NCI-H526 treated with DMSO at 0.1 percent for 48 hours (cell line): Measurements from ENCODE around the gene GPR35.

Experiments
- DNase-seq: peaks from one replicate; lab custom pipeline; 2025; lab: John Stamatoyannopoulos, UW

GPR35 gene

DNA sequence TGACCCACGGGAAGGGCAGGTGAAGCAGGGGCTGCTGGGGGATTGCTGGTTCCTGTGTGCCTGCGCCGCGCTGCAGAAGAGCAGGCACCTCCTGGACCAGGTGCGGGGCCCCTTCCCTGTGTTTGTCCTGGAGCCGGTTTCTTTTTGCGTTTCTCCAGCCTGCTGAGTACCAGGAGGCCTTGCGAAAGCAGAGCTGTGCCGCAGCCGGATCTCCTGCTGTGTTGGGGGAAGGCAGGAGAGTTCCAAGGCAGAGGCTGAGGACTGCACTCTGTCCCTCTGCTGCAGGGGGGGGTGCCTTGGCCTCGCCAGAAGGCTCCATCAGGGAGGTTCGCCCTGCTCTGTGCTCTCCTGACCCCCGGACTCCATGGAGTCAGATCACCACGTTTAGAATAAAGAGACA, 35.9 kb upstream of the GPR35 start:
- no peak for DNase-seq

DNA sequence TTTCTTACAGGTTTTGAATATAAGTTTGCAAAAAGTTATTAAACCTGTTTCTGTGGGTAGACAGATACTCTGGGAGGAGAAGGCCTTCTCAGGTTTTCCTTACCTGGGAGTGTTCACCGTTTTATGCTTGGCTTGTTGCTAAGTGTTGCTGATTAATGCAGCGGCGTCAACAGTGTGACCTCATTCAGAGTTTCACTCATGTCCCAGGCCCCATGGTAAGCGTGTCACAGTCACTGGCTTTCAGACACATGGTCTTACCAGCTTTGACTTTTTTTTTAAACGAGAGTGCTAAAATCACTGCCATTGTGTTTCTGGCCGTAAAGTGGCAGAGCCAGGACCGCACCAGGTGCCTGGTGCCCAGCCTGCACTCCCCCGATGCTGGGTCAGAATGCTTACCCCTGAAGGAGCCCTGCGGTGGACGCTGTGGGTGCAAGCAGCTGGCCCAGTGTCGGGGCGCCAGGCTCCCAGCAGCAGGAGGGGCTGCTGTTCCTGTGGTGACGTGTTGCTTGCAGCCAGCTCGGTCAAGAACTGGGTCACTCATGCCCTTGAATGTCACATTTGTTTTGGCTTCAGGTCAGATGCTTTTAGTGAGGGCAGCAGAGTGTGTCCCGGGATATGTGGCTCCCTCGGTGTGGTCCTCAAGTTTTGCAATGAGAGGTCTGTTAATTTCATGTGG, 35.3 kb upstream of the GPR35 start:
- DNase-seq: no peak

DNA sequence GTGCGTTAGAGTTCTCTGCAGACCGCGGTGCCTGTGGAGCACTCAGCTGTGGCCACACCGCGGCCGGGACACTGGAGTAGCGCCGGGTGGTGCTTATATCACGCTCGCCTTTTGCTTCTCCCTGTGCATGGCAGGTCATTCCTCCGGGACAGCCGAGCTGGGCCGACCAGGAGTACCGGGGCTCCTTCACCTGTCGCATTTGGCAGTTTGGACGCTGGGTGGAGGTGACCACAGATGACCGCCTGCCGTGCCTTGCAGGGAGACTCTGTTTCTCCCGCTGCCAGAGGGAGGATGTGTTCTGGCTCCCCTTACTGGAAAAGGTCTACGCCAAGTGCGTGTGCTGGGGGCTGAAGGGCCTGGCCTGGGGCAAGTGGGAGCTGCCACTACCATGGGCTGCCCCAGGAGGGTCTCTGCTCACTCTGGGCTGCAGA, 34.6 kb upstream of the GPR35 start:
- DNase-seq: no peak

DNA sequence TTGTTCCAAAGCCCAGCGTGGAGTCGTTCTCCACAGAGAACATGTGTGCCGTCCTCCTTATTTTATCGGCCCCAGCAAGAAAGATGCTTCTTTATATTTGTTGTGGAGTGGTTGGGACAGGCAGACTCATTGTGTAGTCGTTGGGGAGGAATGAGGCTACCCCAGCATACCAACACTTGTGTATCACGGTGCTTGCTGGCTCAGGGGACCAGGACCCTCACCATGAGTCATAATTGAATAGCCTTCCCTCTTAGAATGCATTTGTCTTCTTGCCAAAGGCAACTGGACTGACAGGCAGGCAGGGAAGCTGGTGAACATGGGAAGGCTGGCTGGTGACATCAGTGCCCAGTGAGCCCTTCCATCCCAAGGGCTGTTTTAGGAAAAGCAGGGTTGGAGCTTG, 34.1 kb upstream of the GPR35 start:
- DNase-seq: no peak

DNA sequence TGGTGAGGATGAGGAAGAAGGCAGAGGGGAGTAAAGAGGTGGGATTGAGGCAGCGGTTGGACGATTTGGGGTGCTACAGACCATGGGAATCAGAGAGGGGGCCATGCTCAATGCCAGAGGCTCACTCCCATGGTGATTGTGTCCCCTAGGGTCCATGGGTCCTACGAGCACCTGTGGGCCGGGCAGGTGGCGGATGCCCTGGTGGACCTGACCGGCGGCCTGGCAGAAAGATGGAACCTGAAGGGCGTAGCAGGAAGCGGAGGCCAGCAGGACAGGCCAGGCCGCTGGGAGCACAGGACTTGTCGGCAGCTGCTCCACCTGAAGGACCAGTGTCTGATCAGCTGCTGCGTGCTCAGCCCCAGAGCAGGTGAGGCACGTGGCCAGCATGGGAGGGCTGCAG, 33.5 kb upstream of the GPR35 start:
- no peak for DNase-seq

DNA sequence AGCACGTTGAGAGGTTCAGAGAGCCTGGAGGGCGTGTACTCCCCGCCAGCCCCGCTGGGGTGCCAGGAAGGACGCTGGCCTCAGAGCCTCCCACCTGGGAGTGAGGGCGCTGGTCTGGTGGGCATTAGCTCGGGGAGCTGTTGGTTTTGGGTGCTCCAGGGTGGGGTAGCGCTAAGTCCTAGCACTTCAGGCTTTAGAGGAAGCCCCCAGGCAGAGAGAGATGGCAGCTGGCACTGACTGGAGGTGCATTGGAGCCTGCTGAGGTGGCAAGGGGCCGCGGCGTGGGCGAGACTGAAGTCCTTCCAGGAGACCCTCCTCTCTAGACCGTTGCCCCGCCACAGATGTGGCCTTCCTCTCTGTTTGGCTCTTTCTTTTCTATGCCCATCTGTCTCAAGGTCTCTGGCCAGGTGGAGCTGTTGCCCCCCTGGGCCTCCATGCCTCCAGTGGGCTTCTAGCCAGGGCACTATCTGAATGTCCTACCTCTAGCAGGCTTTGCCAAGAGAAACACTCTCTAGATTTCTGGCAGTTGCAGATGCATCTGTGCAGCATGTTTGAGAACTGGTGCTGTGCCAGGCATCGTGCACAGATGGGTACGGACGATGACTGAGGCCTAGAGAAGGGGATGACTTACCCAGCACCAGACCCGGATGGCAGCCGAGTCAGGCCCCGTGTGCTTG, 32.1 kb upstream of the GPR35 start:
- no peak for DNase-seq

DNA sequence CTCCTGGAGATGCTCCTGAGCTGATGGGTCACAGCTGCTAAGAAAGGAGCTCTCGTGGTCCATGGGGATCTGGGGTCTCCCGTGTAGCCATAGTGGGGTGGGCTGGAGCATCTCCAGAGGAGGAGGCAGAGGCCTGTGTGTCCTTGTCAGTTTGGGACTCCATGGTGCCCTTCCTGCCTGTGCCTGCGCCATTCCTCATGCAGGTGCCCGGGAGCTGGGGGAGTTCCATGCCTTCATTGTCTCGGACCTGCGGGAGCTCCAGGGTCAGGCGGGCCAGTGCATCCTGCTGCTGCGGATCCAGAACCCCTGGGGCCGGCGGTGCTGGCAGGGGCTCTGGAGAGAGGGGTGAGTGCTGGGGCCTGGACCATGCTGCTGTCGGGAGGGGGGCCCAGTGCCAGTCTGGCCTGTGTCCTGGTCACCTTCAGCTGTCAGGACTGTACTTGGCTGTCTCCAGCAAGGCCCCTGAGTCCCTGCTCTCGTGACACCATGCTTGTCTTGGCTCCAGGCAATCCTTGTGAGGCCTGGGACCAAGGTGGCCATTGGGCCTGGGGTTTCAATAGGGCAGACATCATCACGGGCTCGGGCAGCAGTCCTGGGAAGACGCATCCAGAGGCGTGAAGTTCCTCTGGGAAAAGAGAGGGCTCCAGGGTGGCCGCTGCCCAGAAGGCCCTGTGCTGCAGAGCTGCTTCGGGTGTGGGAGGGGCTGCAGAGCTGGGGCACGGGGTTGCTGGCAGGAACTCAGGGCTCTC, 31.4 kb upstream of the GPR35 start:
- no peak for DNase-seq

DNA sequence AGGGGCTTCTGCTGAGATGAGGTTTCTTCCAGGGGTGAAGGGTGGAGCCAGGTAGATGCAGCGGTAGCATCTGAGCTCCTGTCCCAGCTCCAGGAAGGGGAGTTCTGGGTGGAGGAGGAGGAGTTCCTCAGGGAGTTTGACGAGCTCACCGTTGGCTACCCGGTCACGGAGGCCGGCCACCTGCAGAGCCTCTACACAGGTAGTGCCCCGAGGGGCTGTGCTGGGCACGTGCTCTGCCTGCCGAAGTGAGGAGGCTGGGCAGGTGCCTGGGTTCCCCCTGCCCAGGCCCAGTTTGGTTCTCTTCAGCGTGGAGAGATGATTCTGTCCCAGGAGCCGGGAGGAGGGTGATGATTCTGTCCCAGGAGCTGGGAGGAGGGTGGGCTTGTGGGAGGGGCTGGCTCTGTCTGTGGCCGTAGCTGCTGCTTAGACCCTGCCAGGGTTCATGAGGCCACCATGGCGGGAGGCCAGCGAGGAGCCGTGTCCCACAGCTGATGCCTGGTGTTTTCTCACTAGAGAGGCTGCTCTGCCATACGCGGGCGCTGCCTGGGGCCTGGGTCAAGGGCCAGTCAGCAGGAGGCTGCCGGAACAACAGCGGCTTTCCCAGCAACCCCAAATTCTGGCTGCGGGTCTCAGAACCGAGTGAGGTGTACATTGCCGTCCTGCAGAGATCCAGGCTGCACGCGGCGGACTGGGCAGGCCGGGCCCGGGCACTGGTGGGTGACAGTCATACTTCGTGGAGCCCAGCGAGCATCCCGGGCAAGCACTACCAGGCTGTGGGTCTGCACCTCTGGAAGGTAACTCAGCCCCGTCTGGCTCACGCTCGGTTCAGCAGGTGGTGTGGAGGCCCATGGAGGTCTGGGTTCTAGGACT, 30.5 kb upstream of the GPR35 start:
- no peak for DNase-seq

DNA sequence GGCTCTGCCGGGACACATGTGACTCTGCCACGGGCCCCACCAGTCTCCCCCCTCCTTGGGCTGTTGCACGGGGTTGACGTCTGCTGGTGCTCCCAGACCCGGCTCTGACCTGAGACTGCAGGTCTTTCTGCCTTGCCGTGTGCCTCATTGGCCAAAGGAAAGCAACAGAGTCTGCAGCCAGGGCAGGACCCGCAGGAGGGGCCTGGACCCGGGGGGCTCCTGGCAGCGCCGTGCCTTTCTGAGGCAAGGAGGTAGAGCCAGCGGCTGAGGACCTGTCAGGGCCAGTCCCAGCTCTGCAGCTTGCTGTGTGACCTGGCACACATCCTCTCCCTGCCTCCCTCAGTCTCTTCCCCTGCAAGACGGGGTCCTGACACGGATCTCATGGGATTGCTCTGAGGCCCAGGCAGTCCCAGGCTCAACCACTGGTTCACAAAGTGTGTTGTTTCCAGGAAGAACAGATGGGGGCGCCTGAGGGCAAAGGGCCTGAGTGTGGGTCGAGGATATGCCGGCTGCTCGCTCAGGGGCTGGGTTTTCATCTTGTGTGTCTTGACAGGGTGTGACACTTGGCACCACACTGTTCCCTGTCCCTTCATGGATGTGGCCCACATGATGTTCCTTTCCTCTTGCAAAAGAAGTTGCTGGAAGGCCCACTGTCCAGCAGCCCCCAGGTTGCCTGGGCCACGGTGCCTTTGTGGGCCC, 29.8 kb upstream of the GPR35 start:
- DNase-seq: peak; percentile 12

DNA sequence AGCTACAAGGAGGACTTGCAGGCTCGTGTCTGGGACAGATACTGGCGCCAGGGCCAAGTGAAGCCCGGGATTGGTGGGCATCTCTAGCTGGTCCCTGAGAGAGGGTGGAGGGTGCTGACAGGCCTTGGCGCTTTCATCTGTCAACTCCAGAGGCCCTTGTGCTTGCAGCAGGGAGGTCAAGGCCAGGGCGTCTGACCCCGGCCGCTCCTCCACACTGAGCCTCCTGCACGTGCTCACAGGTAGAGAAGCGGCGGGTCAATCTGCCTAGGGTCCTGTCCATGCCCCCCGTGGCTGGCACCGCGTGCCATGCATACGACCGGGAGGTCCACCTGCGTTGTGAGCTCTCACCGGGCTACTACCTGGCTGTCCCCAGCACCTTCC, 29.2 kb upstream of the GPR35 start:
- no peak for DNase-seq

DNA sequence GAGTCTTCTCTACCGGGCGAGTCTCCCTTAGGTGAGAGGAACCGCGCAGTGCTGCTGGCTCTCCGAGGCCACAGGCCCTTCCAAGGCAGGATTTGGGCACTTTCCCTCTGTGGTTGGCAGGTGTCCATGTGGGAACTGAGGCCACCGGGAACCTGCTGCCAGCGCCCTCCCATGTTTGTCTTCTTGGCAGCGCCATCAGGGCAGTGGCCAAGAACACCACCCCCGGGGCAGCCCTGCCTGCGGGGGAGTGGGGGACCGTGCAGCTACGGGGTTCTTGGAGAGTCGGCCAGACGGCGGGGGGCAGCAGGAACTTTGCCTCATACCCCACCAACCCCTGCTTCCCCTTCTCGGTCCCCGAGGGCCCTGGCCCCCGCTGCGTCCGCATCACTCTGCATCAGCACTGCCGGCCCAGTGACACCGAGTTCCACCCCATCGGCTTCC, 28.8 kb upstream of the GPR35 start:
- DNase-seq: no peak

DNA sequence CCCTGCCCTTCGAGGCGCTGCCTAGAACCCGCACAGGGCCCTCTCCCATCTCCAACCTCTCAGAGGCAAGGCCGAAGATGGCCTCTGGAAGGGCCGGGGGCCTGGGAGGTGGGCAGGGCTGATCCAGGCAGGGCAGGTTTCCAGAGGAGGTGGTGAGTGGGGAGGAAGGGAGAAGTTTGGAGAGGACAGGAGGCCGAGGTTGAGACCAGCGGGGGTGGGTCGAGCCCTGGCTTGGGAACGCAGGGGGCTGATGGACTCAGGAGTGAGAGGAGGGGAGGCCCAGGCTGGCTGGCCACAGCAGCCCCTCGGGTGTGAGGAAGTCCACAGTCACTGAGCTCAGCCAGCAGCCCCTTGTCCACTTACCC, 28.2 kb upstream of the GPR35 start:
- DNase-seq: no peak

DNA sequence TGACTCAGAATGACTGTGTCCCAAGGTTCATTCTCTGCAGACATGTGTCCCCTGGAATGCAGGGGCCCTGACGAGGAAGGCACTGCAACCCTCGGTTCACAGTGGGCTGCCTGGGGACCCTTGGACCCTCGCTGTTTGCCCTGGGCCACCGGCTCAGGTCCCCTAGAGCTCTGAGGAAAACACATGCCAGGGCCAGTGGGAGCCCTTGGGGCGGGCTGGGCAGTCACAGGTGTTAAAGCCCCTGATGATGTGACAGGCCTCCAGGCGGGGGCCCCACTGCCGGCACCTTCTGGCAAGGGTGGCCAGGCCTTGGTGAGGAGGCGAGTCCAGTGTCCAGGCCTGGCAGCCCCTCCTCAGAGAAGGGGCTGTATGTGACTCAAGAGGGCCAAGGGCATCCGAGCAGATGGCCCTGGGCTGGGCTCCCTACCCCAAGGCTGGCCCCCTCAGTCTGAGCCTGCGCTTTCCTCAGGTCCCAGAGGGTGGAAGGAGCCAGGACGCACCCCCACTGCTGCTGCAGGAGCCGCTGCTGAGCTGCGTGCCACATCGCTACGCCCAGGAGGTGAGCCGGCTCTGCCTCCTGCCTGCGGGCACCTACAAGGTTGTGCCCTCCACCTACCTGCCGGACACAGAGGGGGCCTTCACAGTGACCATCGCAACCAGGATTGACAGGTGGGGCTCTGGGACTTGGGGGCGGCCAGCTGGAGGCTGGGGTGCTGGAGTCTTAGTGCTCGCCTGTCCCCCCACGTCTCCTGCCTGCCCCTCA, 27.7 kb upstream of the GPR35 start:
- DNase-seq: no peak

DNA sequence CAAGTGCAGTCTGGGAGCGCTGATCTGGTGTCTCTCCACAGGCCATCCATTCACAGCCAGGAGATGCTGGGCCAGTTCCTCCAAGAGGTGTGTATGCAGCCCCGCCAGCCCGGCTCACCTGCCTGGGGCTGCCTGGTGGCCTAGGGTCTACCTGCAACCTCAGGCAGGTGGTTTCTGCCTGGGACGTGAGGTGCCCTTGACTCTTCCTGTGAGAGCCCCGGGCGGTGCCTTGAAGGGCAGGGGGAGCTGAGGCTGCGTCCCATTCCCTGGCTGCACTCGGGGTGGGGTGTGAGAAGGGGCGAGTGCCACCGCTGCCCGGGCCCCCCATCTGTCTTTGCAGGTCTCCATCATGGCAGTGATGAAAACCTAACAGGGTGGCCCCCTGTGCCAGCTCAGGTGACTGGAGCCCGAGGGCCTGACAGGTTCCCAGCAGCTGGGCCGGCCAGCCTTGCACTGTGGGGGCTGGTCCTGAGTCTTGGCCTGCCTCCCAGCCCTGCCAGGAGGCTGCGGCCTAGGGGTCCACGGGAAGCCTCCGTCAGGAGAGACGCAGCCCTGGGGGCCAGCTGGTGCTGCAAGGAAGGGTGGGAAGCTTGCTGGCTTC, 26.9 kb upstream of the GPR35 start:
- DNase-seq: no peak

DNA sequence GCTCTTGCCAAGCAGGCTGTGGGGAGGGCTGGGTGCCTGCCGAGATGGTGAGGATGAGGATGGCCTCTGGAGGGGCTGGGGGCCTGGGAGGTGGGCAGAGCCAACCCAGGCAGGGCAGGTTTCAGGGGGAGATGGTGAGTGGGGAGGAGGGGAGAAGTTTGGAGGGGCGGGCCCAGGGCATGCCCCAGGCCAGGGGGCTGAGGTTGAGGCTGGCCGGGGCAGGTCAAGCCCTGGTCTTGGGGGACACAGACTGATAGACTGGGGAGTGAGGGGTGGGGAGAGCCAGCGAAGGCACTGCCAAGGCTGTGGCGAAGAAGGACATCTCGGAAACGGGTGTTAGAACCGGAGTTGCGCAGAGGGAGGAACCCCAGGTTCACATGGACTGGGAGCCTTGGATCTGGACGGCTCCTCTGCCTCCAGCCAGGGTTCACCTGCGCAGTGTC, 26.1 kb upstream of the GPR35 start:
- DNase-seq: no peak

DNA sequence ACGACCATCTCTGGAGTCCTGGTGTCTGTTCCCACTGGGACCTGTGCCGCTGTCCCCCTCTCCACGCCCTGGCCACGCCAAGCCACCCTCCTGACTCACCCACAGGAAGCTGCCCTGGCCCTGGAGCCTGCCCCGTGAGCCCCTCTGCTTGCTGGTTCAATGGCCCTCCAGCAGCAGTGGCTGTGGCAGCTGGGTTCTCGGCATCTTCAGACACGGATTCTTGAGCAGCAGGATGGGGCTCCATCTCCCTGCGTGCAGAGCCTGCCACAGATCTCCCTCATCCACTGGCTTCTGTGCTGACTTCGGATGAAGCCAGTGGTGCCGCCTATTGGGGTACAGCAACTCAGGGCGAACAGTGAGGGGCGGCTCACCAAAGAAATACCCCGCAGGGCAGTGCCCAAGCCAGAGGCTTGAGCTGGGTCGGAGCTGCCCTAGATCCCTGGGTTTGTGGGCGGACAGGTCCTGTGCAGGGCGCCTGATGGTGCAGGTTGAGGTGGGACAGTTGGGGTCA, 24.8 kb upstream of the GPR35 start:
- DNase-seq: no peak

DNA sequence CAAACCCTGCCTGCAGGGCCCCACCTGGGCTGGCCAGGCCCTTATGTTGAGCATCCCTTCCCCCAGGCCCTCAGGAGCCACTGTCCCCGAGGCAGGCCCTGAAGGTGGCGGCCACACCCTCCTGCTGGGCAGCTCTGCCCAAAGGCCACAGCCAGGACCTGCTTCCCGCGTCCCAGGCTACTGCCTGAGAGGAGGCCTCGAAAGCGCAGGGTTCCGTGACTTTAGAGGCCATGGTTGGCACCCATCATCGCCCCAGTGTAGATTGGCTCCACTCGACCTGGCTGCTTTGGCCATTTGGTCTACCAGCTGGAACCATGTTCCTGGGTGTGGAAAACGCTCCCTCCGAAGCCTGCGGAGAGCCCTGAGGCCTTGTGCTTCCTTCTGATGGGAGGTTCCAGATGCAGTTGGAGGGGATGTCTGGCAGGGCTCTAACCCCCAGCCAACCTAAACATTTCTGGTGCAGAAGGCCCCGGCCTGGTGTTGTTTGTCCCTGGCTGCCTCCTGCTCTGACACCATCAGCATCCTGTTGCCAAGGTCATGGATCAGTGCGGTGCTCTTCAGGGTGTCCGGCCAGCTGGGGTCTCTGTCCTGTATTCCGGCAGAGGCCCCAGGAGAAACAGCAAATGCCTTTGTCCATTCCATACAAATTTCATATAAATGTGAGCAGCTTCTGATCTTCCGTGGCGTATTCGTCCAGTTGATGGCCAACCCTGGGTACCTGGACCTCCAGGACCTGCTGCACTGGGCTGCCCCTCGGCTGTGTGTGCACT, 24.0 kb upstream of the GPR35 start:
- no peak for DNase-seq

DNA sequence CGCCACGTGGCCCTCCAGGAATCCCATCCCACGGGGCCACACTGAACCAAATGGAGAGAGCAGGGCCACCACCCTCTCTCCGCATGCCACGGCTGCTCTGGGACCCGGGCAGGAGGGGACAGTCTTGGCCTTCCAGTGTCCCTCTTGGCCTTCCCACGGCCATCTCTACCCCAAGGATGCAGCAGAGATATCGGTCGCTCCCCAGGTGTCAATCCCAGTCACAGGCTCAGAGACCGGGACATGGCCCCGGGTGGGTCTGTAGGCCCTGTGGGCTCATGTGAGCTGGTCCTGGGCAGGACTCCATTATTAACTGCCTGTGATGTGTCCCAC, 23.5 kb upstream of the GPR35 start:
- no peak for DNase-seq

DNA sequence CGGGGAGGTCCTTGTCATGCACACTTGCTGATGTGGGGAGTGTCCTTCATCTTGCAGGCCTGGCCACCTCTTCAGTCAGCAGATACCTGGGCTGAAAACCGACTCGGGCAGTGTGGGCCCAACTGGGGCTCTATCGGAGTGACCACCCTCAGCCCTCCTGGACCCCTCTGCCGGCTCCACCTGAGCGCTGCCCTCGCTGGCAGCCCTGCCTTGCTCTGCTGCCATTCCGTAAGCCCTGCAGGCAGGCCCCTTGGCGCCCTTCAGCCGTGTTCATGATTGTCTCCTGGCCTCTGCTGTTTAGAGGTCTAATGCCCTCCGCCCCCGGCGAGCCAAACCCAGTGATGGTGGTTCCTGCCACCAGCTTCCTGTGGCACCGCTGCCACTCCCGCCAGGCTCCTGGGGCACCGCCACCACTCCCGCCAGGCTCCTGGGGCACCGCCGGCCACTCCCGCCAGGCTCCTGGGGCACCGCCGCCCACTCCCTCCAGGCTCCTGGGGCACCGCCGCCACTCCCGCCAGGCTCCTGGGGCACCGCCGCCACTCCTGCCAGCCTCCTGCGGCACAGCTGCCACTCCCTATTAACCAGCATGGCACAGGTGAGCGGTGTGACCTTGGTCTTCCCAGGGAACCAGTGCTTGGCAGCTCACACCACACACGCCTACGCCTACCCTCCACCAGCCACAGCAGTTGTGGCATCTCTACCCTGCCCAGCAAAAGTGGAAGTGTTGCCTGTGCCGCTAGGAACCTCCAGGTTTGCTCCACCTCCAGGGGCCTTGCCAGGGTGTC, 22.8 kb upstream of the GPR35 start:
- DNase-seq: no peak
